Keratinocyte (primary cell): ENCODE results near the gene ELANE.

Source experiments
- EZH2 ChIP-seq: IDR thresholded peaks from one replicate; pipeline ENCODE4 v1.6.1; 2012; ENCODE audit warnings: inconsistent platforms, mild to moderate bottlenecking, low read length, moderate library complexity
- TF ChIP-seq, protein P1 (sequence below), 3 experiments: IDR thresholded peaks in 1 of 3; conservative IDR thresholded peaks in 1 of 3; optimal IDR thresholded peaks in 1 of 3; 2 replicates in 2 of 3; 3 replicates in 1 of 3; pipeline versions ENCODE3 to v1.5.1; 2011; ENCODE audit warnings: low read length in 3 of 3, mild to moderate bottlenecking in 3 of 3, moderate library complexity in 2 of 3, control low read depth in 1 of 3, inconsistent platforms in 1 of 3; ENCODE audit not compliant: insufficient read depth in 2 of 3; ENCODE audit errors: extremely low read depth in 1 of 3

DNA sequence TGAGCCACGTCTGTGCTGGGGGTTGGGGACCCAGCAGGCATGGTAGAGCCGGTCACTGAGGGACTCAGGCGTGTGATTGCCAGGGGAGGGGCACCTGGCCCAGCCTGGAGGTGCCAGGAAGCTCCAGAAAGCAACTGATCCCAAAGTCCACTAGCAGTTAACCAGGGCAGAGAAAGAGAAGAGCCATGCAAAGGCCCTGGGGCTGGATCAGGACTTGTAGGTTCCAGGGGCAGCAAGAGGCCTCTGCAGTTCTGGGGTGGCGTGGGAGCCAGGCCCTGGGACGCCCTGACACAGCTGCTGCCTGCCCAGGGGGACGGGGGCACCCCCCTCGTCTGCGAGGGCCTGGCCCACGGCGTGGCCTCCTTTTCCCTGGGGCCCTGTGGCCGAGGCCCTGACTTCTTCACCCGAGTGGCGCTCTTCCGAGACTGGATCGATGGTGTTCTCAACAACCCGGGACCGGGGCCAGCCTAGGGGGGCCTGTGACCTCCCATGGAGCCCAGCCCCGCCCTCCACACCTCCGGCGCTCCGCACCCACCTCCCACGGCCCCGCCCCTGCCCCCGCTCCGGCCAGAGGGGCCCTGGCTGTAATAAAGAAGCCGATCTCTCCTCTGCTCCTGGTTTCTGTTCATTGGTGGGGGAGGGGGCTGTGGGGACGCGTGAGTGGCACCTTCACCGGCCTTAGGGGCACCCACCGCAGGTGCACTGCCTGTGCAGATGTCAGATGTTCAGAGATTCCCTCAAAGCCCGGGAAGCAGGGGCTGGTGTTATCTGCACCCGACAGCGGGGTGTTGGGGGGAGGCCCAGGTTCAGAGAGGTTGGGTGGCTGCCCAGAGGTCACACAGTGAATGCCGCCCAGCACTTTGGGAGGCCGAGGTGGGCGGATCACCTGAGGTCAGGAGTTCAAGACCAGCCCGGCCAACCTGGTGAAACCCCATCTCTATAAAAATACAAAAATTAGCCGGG, 20.4 kb upstream of the ELANE start:
- TF ChIP-seq, protein P1, sequence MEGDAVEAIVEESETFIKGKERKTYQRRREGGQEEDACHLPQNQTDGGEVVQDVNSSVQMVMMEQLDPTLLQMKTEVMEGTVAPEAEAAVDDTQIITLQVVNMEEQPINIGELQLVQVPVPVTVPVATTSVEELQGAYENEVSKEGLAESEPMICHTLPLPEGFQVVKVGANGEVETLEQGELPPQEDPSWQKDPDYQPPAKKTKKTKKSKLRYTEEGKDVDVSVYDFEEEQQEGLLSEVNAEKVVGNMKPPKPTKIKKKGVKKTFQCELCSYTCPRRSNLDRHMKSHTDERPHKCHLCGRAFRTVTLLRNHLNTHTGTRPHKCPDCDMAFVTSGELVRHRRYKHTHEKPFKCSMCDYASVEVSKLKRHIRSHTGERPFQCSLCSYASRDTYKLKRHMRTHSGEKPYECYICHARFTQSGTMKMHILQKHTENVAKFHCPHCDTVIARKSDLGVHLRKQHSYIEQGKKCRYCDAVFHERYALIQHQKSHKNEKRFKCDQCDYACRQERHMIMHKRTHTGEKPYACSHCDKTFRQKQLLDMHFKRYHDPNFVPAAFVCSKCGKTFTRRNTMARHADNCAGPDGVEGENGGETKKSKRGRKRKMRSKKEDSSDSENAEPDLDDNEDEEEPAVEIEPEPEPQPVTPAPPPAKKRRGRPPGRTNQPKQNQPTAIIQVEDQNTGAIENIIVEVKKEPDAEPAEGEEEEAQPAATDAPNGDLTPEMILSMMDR (optimal IDR thresholded peaks at IDR 0.05 in 1 of 3, IDR thresholded peaks at IDR 0.05 in 1 of 3, conservative IDR thresholded peaks at IDR 0.05 in 1 of 3; ENCODE audit: extremely low read depth in 1 of 3, insufficient read depth in 2 of 3, low read length in 3 of 3): no peak
- TF ChIP-seq EZH2: no peak
